GM19099 (cell line): ENCODE measurements around the gene RRAGB.

Experiments
- POLR2A ChIP-seq: IDR thresholded peaks from 3 replicates; pipeline ENCODE4 v1.6.1; 2011; ENCODE audit warnings: low read depth; ENCODE audit not compliant: insufficient read length; ENCODE audit errors: extremely low read depth

Gene RRAGB

GRCh38 chrX:55754861-55755294 is 37.3 kb downstream of the RRAGB start:
- TF ChIP-seq POLR2A: no peak

- no peak for TF ChIP-seq POLR2A
Observed at GRCh38 chrX:55758033-55758432, 40.5 kb downstream of the RRAGB start.

- no peak for TF ChIP-seq POLR2A
Observed at GRCh38 chrX:55759478-55759877, 41.9 kb downstream of the RRAGB start.

- TF ChIP-seq POLR2A: no peak
Observed at GRCh38 chrX:55767100-55767499, 49.6 kb downstream of the RRAGB start.

- TF ChIP-seq POLR2A: no peak
Observed at GRCh38 chrX:55777596-55777995, 60.0 kb downstream of the RRAGB start.

- no peak for TF ChIP-seq POLR2A
Observed at GRCh38 chrX:55778322-55778721, 60.8 kb downstream of the RRAGB start.

- TF ChIP-seq POLR2A: no peak
Observed at GRCh38 chrX:55783723-55784122, 66.2 kb downstream of the RRAGB start.

- no peak for TF ChIP-seq POLR2A
Observed at GRCh38 chrX:55787063-55787462, 69.5 kb downstream of the RRAGB start.

- no peak for TF ChIP-seq POLR2A
Observed at GRCh38 chrX:55787727-55788126, 70.2 kb downstream of the RRAGB start.

- no peak for TF ChIP-seq POLR2A
Observed at GRCh38 chrX:55794405-55794804, 76.9 kb downstream of the RRAGB start.

GRCh38 chrX:55796496-55796895 is 78.9 kb downstream of the RRAGB start:
- TF ChIP-seq POLR2A: no peak

GRCh38 chrX:55801811-55802210 is 84.3 kb downstream of the RRAGB start:
- no peak for TF ChIP-seq POLR2A
